Measurements from ENCODE around the gene DCAF16. TPM values are rescaled to one million over a fixed set of nuclear protein-coding genes. Genes with fewer than 3 reads are reported as not detected.

The DCAF16 gene
- total RNA-seq, 4 donors from 2014 or later = 9.0 to 23.3 (median 16.7) TPM

DNA sequence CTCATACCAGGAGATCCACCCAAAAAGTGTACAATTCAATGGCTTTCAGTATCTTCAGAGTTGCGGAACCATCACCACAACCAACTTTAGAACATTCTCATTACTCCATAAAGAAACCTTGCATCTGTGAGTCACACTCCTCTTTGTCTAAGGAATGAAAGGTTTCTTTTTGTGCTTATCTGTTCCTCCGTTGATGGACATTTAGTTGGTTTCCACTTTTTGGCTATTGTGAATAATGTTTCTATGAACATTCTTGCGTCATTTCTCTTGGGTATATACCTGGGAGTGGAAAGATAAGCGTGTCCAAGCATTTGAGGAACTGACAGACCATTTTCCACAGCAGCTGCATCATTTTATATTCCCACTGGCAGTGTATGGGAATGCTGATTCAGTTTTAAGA, 39.7 kb downstream of the DCAF16 start:
- DNase-seq = no peak
- in situ Hi-C loops (cut with MboI; ENCODE audit: low pct_ligation_motif_present in 1 of 4, low pct_unique_long_range_greater_than_20kb in 1 of 4, low sequenced_read_pairs in 3 of 4) = no loop called here
- H3K27ac ChIP-seq = no peak overlapping the region
- no peak overlapping the region for H3K4me3 ChIP-seq
- no peaks in the 10 kb centered on the region for H3K36me3 ChIP-seq
- H3K9me3 ChIP-seq = no peaks in the 10 kb centered on the region
- WGBS, 2 donors (ENCODE audit: low coverage in 1 of 2) = 72 to 81% methylated on average over 3 to 4 of the region's 4 CpGs
- H3K27me3 ChIP-seq = no peaks in the 10 kb centered on the region
- H3K4me1 ChIP-seq = no peaks in the 10 kb centered on the region
- intact Hi-C loops (cut with DNase I; ENCODE audit: low total_unique reads) = no loop called here
- TF ChIP-seq POLR2AphosphoS5 (IDR thresholded peaks at IDR 0.05) (no peak), POLR2A (IDR thresholded peaks at IDR 0.05) (no peak)

- in situ Hi-C loops (cut with MboI; ENCODE audit: low pct_ligation_motif_present in 1 of 4, low pct_unique_long_range_greater_than_20kb in 1 of 4, low sequenced_read_pairs in 3 of 4) (no loop called here), intact Hi-C loops (cut with DNase I; ENCODE audit: low total_unique reads) (no loop called here)
- Histone ChIP-seq H3K9me3 (no peaks in the 10 kb centered on the region), H3K4me1 (no peaks in the 10 kb centered on the region), H3K4me3 (no peak overlapping the region), H3K27me3 (no peaks in the 10 kb centered on the region), H3K36me3 (no peaks in the 10 kb centered on the region), H3K27ac (no peak overlapping the region)
- DNase-seq = no peak
- 72 to 92% methylated on average over 5 to 8 of the region's 8 CpGs for WGBS, 2 donors (ENCODE audit: low coverage in 1 of 2)
- TF ChIP-seq EP300 (IDR thresholded peaks at IDR 0.05; ENCODE audit: low read depth) (no peak), POLR2AphosphoS5 (IDR thresholded peaks at IDR 0.05) (no peak), CTCF (IDR thresholded peaks at IDR 0.05) (no peak), POLR2A (IDR thresholded peaks at IDR 0.05) (no peak)
Measured at GRCh38 chr4:17769406-17770174, 41.0 kb downstream of the DCAF16 start.

GRCh38 chr4:17766826-17767458, 43.6 kb downstream of the DCAF16 start:
- Histone ChIP-seq H3K4me3 (no peak overlapping the region), H3K36me3 (no peaks in the 10 kb centered on the region), H3K9me3 (no peaks in the 10 kb centered on the region), H3K27me3 (no peaks in the 10 kb centered on the region), H3K4me1 (no peaks in the 10 kb centered on the region), H3K27ac (no peak overlapping the region)
- TF ChIP-seq CTCF (IDR thresholded peaks at IDR 0.05) (no peak), EP300 (IDR thresholded peaks at IDR 0.05; ENCODE audit: low read depth) (no peak), POLR2A (IDR thresholded peaks at IDR 0.05) (no peak)
- in situ Hi-C loops (cut with MboI; ENCODE audit: low pct_ligation_motif_present in 1 of 4, low pct_unique_long_range_greater_than_20kb in 1 of 4, low sequenced_read_pairs in 3 of 4) (no loop called here), intact Hi-C loops (cut with DNase I; ENCODE audit: low total_unique reads) (no loop called here)
- DNase-seq = no peak
- WGBS, 2 donors (ENCODE audit: low coverage in 1 of 2) = 94 to 100% methylated on average over 5 to 25 of the region's 33 CpGs

GRCh38 chr4:17765514-17766286, 44.9 kb downstream of the DCAF16 start:
- no peak for DNase-seq
- WGBS, 2 donors (ENCODE audit: low coverage in 1 of 2) = 76 to 93% methylated on average over 3 to 11 of the region's 11 CpGs
- no peaks in the 10 kb centered on the region for H3K4me1 ChIP-seq
- TF ChIP-seq POLR2A (IDR thresholded peaks at IDR 0.05) (no peak), POLR2AphosphoS5 (IDR thresholded peaks at IDR 0.05) (no peak), CTCF (IDR thresholded peaks at IDR 0.05) (no peak), EP300 (IDR thresholded peaks at IDR 0.05; ENCODE audit: low read depth) (no peak)
- in situ Hi-C loops (cut with MboI; ENCODE audit: low pct_ligation_motif_present in 1 of 4, low pct_unique_long_range_greater_than_20kb in 1 of 4, low sequenced_read_pairs in 3 of 4) (no loop called here), intact Hi-C loops (cut with DNase I; ENCODE audit: low total_unique reads) (no loop called here)
- H3K36me3 ChIP-seq = no peaks in the 10 kb centered on the region
- no peak overlapping the region for H3K27ac ChIP-seq
- H3K9me3 ChIP-seq = no peaks in the 10 kb centered on the region
- H3K27me3 ChIP-seq = no peaks in the 10 kb centered on the region
- H3K4me3 ChIP-seq = no peak overlapping the region

Data from transverse colon (tissue), 4 donors.